Panc1 (cell line): Measurements from ENCODE around the gene CA5A. TPM values are rescaled to one million over a fixed set of nuclear protein-coding genes. Genes with fewer than 3 reads are reported as not detected.
A peak's percentile ranks its signal among the peaks of the same experiment; 100 is the strongest.

Experiments used
- ATAC-seq: fragments of 200-7000 bp; cut with Tn5 transposase; 2 replicates; pipeline ENCODE4 v1.9.1; 2020; ENCODE audit warnings: mild to moderate bottlenecking, moderate library complexity
- BruUV-seq: library from RNA; stranded (reverse); fragments of 400-500 nt; replicated peaks from 2 replicates; lab custom pipeline; 2021; lab: Mats Ljungman, UMichigan
- CTCF ChIA-PET: fragments of 300-600 bp; sonication (Branson Sonifier 250); formaldehyde crosslinking; loops from one replicate; lab custom pipeline; 2022; ENCODE audit warnings: antibody characterized with exemption; lab: Charles Lee
- POLR2A ChIA-PET: fragments of 300-600 bp; sonication (Branson Sonifier 250); formaldehyde crosslinking; loops from one replicate; lab custom pipeline; 2022; ENCODE audit warnings: antibody characterized with exemption; lab: Charles Lee
- DNase-seq: peaks from one replicate; pipeline ENCODE4 v3.0.0-alpha.2; 2010; ENCODE audit warnings: low read depth, low spot score
- H3K27ac ChIP-seq: 2 replicates; pipeline ENCODE4 v1.5.1; 2011; ENCODE audit warnings: mild to moderate bottlenecking, low read length, inconsistent platforms
- H3K27me3 ChIP-seq: fragments of 200-500 bp; sonication (Bioruptor generic); 2 replicates; pipeline ENCODE4 v1.6.0; 2014; ENCODE audit warnings: low read length, inconsistent platforms; ENCODE audit not compliant: control insufficient read depth, insufficient read depth
- H3K36me3 ChIP-seq: fragments of 200-500 bp; sonication (Bioruptor generic); 2 replicates; pipeline ENCODE4 v1.5.1; 2014; ENCODE audit warnings: inconsistent platforms, mild to moderate bottlenecking, low read length, moderate library complexity; ENCODE audit not compliant: control insufficient read depth, insufficient read depth
- H3K4me1 ChIP-seq: 2 replicates; pipeline ENCODE4 v1.5.1; 2011; ENCODE audit warnings: inconsistent platforms, mild to moderate bottlenecking, low read length, moderate library complexity; ENCODE audit not compliant: control insufficient read depth, insufficient read depth
- H3K4me3 ChIP-seq, 2 experiments: 2 replicates each; pipeline ENCODE4 v1.5.1; 2011 to 2012; ENCODE audit warnings: low read depth in 2 of 2, low read length in 2 of 2, mild to moderate bottlenecking in 2 of 2, inconsistent platforms in 1 of 2, moderate library complexity in 1 of 2
- H3K9me3 ChIP-seq: fragments of 200-500 bp; sonication (Bioruptor generic); 2 replicates; pipeline ENCODE4 v1.5.1; 2014; ENCODE audit warnings: low read depth, mild to moderate bottlenecking, inconsistent platforms, low read length, moderate library complexity; ENCODE audit not compliant: control insufficient read depth, insufficient read depth
- POLR2AphosphoS5 ChIP-seq: IDR thresholded peaks from 2 replicates; pipeline ENCODE4 v1.6.1; 2012; ENCODE audit warnings: mild to moderate bottlenecking, low read depth, low read length, moderate library complexity
- SIN3A ChIP-seq: IDR thresholded peaks from 2 replicates; pipeline ENCODE4 v1.6.1; 2012; ENCODE audit warnings: low read depth, mild to moderate bottlenecking, low read length, moderate library complexity, borderline replicate concordance; ENCODE audit not compliant: insufficient read depth
- TCF7L2 ChIP-seq: IDR thresholded peaks from 2 replicates; pipeline ENCODE4 v1.6.1; 2011; ENCODE audit warnings: mild to moderate bottlenecking, low read depth, low read length, inconsistent platforms
- in situ Hi-C: cut with HindIII; loops from 2 replicates; pipeline ENCODE4 v1.10.0; 2016; ENCODE audit warnings: low sequenced_read_pairs, low pct_unique_long_range_greater_than_20kb
- intact Hi-C: fragments of 100-400 bp; cut with micrococcal nuclease; formaldehyde crosslinking; loops from one replicate; pipeline ENCODE4 v1.10.0; 2022; ENCODE audit not compliant: unreplicated experiment
- total RNA-seq: library from RNA; stranded (reverse); gene quantifications from one replicate; pipeline ENCODE4 v1.2.1, GENCODE V29; 2021; ENCODE audit not compliant: unreplicated experiment
- TF ChIP-seq, protein P1 (sequence below), 2 experiments: IDR thresholded peaks; 2 replicates each; pipeline ENCODE4 v1.6.1; 2011 to 2012; ENCODE audit warnings: low read depth in 2 of 2, control low read depth in 1 of 2, low read length in 1 of 2, mild to moderate bottlenecking in 1 of 2, moderate library complexity in 1 of 2; ENCODE audit not compliant: insufficient read depth in 1 of 2
- TF ChIP-seq, protein P2 (sequence below): fragments of 450-650 bp; IDR thresholded peaks from 2 replicates; pipeline ENCODE4 v1.5.1; 2017; ENCODE audit warnings: mild to moderate bottlenecking

CA5A gene
- total RNA-seq, 1 experiment from 2014 or later: not detected

DNA sequence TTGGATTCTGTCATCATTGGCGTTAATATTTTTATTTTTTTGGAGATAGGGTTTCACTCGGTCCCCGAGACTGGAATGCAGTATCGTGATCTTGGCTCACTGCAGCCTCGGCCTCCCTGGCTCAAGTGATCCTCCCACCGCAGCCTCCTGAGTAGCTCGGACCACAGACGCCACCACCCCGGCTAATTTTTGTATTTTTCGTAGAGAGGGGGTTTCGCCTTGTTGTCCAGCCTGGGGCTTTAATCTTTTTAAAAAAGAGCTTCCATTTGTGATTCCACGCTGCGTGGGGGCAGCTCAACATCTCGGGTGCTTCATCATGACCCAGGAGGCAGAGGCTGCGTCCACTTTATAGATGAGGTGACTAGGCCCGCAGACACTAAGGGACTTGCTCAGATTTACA, 16.4 kb upstream of the CA5A start:
- peak overlapping the region; percentile 79 to 83 for H3K4me3 ChIP-seq
- DNase-seq (no peak), ATAC-seq (no peak)
- ChIA-PET CTCF (no interaction called here), POLR2A (interaction anchor here (0.6 kb wide), 1 partner anchor 14 kb away, joined by 9 read pairs; no protein-coding TSS in a partner anchor)
- in situ Hi-C loops: no loop called here
- no peaks in the 10 kb centered on the region for H3K9me3 ChIP-seq
- H3K27ac ChIP-seq: peak overlapping the region; percentile 93
- H3K36me3 ChIP-seq: peaks cover 10% of the 10 kb centered on the region; the same call in 1 of the 2 replicates
- no peaks in the 10 kb centered on the region for H3K27me3 ChIP-seq
- peaks cover 17% of the 10 kb centered on the region for H3K4me1 ChIP-seq
- TF ChIP-seq, protein P1, sequence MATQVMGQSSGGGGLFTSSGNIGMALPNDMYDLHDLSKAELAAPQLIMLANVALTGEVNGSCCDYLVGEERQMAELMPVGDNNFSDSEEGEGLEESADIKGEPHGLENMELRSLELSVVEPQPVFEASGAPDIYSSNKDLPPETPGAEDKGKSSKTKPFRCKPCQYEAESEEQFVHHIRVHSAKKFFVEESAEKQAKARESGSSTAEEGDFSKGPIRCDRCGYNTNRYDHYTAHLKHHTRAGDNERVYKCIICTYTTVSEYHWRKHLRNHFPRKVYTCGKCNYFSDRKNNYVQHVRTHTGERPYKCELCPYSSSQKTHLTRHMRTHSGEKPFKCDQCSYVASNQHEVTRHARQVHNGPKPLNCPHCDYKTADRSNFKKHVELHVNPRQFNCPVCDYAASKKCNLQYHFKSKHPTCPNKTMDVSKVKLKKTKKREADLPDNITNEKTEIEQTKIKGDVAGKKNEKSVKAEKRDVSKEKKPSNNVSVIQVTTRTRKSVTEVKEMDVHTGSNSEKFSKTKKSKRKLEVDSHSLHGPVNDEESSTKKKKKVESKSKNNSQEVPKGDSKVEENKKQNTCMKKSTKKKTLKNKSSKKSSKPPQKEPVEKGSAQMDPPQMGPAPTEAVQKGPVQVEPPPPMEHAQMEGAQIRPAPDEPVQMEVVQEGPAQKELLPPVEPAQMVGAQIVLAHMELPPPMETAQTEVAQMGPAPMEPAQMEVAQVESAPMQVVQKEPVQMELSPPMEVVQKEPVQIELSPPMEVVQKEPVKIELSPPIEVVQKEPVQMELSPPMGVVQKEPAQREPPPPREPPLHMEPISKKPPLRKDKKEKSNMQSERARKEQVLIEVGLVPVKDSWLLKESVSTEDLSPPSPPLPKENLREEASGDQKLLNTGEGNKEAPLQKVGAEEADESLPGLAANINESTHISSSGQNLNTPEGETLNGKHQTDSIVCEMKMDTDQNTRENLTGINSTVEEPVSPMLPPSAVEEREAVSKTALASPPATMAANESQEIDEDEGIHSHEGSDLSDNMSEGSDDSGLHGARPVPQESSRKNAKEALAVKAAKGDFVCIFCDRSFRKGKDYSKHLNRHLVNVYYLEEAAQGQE (IDR thresholded peaks at IDR 0.05; ENCODE audit: insufficient read depth in 1 of 2, low read depth in 2 of 2, low read length in 1 of 2): no peak
- TF ChIP-seq TCF7L2 (no peak), POLR2AphosphoS5 (no peak), SIN3A (no peak)
- TF ChIP-seq, protein P2, sequence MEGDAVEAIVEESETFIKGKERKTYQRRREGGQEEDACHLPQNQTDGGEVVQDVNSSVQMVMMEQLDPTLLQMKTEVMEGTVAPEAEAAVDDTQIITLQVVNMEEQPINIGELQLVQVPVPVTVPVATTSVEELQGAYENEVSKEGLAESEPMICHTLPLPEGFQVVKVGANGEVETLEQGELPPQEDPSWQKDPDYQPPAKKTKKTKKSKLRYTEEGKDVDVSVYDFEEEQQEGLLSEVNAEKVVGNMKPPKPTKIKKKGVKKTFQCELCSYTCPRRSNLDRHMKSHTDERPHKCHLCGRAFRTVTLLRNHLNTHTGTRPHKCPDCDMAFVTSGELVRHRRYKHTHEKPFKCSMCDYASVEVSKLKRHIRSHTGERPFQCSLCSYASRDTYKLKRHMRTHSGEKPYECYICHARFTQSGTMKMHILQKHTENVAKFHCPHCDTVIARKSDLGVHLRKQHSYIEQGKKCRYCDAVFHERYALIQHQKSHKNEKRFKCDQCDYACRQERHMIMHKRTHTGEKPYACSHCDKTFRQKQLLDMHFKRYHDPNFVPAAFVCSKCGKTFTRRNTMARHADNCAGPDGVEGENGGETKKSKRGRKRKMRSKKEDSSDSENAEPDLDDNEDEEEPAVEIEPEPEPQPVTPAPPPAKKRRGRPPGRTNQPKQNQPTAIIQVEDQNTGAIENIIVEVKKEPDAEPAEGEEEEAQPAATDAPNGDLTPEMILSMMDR: no peak
- intact Hi-C loops: no loop called here
- no TSS peak for BruUV-seq

- TF ChIP-seq POLR2AphosphoS5 (no peak), SIN3A (0 out of 2 replicates have a peak, but pooled peaks have one; percentile 14)
- intact Hi-C loops: no loop called here
- Histone ChIP-seq H3K9me3 (no peaks in the 10 kb centered on the region), H3K27me3 (no peaks in the 10 kb centered on the region), H3K4me3 (peak overlapping the region; percentile 79 to 83), H3K27ac (peak overlapping the region; percentile 93), H3K4me1 (peaks cover 17% of the 10 kb centered on the region), H3K36me3 (peaks cover 10% of the 10 kb centered on the region; the same call in 1 of the 2 replicates)
- ATAC-seq (no peak), DNase-seq (no peak)
- in situ Hi-C loops: no loop called here
- ChIA-PET CTCF (interaction anchor here (0.6 kb wide), 1 partner anchor 467 kb away, joined by 3 read pairs; no protein-coding TSS in a partner anchor), POLR2A (no interaction called here)
- BruUV-seq: no TSS peak
Observed at GRCh38 chr16:87951552-87952538, 15.5 kb upstream of the CA5A start.
